ENCODE measurements around the gene PTPRM.

The PTPRM gene

DNA sequence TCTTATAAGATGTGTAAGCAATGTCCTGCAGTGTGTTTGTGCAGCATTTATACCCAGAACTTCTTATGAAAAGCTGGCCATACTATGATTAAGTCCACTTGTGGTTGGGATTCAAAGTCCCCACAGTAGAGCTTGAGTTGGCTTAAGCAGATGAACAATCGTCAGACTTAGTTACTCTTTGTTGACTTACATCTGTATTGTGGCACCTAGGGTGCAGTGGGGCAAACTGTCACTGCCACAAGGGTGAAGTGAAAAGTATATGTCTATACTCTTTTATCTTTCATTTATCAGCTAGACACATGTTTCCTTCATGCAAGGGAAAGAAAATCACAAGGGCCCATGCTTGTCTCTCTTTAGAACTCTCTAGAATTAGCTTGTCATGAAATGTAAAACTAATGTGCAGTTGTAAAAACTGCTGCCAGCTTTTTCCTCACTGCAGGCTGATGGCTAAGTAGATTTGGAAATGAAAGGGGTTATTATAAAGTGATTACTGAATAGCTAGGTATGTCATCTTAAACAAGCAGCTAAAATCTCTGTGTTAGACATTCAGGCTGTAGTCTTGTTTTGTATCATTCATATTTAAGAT, 474.5 kb downstream of the PTPRM start:
- TF ChIP-seq, protein P1, sequence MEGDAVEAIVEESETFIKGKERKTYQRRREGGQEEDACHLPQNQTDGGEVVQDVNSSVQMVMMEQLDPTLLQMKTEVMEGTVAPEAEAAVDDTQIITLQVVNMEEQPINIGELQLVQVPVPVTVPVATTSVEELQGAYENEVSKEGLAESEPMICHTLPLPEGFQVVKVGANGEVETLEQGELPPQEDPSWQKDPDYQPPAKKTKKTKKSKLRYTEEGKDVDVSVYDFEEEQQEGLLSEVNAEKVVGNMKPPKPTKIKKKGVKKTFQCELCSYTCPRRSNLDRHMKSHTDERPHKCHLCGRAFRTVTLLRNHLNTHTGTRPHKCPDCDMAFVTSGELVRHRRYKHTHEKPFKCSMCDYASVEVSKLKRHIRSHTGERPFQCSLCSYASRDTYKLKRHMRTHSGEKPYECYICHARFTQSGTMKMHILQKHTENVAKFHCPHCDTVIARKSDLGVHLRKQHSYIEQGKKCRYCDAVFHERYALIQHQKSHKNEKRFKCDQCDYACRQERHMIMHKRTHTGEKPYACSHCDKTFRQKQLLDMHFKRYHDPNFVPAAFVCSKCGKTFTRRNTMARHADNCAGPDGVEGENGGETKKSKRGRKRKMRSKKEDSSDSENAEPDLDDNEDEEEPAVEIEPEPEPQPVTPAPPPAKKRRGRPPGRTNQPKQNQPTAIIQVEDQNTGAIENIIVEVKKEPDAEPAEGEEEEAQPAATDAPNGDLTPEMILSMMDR (conservative IDR thresholded peaks at IDR 0.05; ENCODE audit: low read depth, low read length): no peak
- no peak overlapping the region for H3K4me3 ChIP-seq (ENCODE audit: low read length)
- DNase-seq (ENCODE audit: low read depth): no peak

DNA sequence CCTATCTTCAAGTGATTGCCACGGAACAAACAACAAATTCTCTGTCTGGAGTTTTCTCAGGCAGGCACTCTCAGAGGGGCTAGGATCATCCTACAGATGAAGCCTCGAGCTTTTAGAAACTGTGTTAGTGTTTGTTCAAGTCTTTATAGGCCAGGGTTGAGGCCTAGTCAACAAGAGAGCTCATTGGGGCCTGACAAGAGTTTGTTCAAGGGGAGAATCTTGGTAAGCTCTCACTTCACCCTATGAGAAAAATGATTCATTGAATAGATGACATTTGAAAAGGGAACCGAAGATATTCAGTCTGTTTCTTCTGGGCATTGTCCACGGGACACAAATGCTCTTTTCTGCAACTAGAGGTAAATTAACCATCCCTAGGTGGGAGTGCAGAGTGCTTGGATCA, 476.9 kb downstream of the PTPRM start:
- TF ChIP-seq, protein P1 (conservative IDR thresholded peaks at IDR 0.05; ENCODE audit: low read depth, low read length): no peak
- no peak overlapping the region for H3K4me3 ChIP-seq (ENCODE audit: low read length)
- DNase-seq (ENCODE audit: low read depth): no peak

- no peak overlapping the region for H3K4me3 ChIP-seq (ENCODE audit: low read length)
- TF ChIP-seq, protein P1 (conservative IDR thresholded peaks at IDR 0.05; ENCODE audit: low read depth, low read length): no peak
- no peak for DNase-seq (ENCODE audit: low read depth)
These were observed 478.2 kb downstream of the PTPRM start for GRCh38 chr18:8045160-8045883.

DNA sequence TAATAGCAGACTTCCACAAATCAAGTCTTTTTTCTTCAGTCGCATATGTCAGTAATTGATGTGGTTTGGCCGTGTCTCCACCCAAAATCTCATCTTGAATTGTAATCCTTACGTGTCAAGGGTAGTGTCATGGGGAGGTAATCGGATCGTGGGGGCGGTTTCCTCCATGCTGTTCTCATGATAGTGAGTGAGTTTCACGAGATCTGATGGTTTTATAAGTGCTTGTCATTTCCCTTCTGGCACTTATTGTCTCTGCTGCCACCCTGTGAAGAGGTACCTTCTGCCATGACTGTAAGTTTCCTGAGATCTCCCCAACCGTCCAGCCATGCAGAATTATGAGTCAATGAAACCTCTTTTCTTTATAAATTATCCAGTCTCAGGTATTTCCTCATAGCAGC, 478.8 kb downstream of the PTPRM start:
- no peak for DNase-seq (ENCODE audit: low read depth)
- no peak overlapping the region for H3K4me3 ChIP-seq (ENCODE audit: low read length)
- TF ChIP-seq, protein P1 (conservative IDR thresholded peaks at IDR 0.05; ENCODE audit: low read depth, low read length): no peak

- no peak overlapping the region for H3K4me3 ChIP-seq (ENCODE audit: low read length)
- TF ChIP-seq, protein P1 (conservative IDR thresholded peaks at IDR 0.05; ENCODE audit: low read depth, low read length): no peak
- no peak for DNase-seq (ENCODE audit: low read depth)
These were observed 479.3 kb downstream of the PTPRM start for GRCh38 chr18:8046441-8046840.

DNA sequence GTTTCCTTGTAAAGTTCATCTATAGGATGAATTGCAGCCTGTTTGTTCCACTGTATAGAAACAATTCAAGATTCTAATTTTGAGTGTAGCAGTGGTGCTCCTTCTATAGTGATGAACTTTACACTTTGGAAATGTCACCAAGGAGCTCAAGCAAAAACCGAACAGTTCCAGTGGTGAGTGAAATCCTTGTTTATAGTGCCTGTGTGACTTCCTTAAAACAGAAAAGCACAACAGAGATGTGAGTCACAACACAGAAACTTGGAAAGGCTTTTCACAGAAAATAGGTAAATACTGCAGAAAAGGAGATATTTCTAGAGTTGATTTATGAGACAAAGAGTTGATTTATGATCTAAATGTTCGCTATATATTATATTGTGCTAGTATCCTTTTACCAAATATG, 482.0 kb downstream of the PTPRM start:
- DNase-seq (ENCODE audit: low read depth): no peak
- H3K4me3 ChIP-seq (ENCODE audit: low read length): no peak overlapping the region
- TF ChIP-seq, protein P1 (conservative IDR thresholded peaks at IDR 0.05; ENCODE audit: low read depth, low read length): no peak
